ENCODE data around the gene EPHB4. TPM values are rescaled to one million over a fixed set of nuclear protein-coding genes. Genes with fewer than 3 reads are reported as not detected.

The EPHB4 gene
- total and polyA plus RNA-seq, 10 of the 15 experiments (the other 5 are each of a cell fraction or from before 2014, with no cell fraction given) = 0.32 to 0.85 (median 0.48) TPM; not detected in 4

- no peaks in the 10 kb centered on the region for H4K20me1 ChIP-seq (ENCODE audit: control insufficient read depth, insufficient read depth)
- H3K27me3 ChIP-seq (replicated peaks in 1 of 2; ENCODE audit: control insufficient read depth in 2 of 2, insufficient read depth in 2 of 2, low read length in 1 of 2) = no peaks in the 10 kb centered on the region
- ChIA-PET CTCF (interaction anchor here (0.5 to 7.9 kb wide), 9 partner anchors 26 to 341 kb away, joined by 3 to 238 read pairs (median 4); partner anchors contain the start of genes PCOLCE, POP7 and SLC12A9), POLR2A (interaction anchor here (0.5 to 3.0 kb wide), 7 partner anchors 32 to 858 kb away, joined by 3 to 13 read pairs (median 5); partner anchors contain the start of genes POP7, SLC12A9, SRRT and UFSP1), RAD21 (ENCODE audit: unreplicated experiment) (interaction anchor here (1.2 to 6.3 kb wide), 4 partner anchors 28 to 191 kb away, joined by 3 to 147 read pairs (median 4); partner anchors contain the start of genes MOSPD3, POP7 and SLC12A9), SMC1A (ENCODE audit: uncharacterized antibody, unreplicated experiment) (interaction anchor here (1.5 to 6.0 kb wide), 4 partner anchors 31 to 98 kb away, joined by 4 to 104 read pairs (median 6); partner anchors contain the start of genes POP7, SLC12A9 and UFSP1)
- WGBS (ENCODE audit: insufficient coverage, insufficient replicate concordance, low lambda C conversion rate, missing lambda C conversion rate) = 6% methylated on average over 19 of the region's 19 CpGs
- H3K4me3 ChIP-seq = peak overlapping the region; percentile 53
- no peaks in the 10 kb centered on the region for H3K9me3 ChIP-seq (replicated peaks; ENCODE audit: control insufficient read depth, insufficient read depth, low read length)
- BruUV-seq (replicated peaks) = no TSS peak
- FAIRE-seq = peak; percentile 83
- no peaks in the 10 kb centered on the region for H3K36me3 ChIP-seq (ENCODE audit: control insufficient read depth in 2 of 2, insufficient read depth in 2 of 2, low read length in 1 of 2)
- peak overlapping the region; percentile 80 for H3K27ac ChIP-seq (ENCODE audit: control insufficient read depth, insufficient read depth)
- peak overlapping the region; percentile 95 for H3K4me2 ChIP-seq (ENCODE audit: control insufficient read depth, insufficient read depth)
- in situ Hi-C loops (cut with MboI) (no loop called here), intact Hi-C loops (cut with micrococcal nuclease; ENCODE audit: unreplicated experiment) (loop anchor here (5.0 kb wide), 1 partner anchor 34 kb away; no protein-coding TSS in a partner anchor)
- DNase-seq (ENCODE audit: low read depth, low spot score) = peak; percentile 56
- no peaks in the 10 kb centered on the region for H3K79me2 ChIP-seq (ENCODE audit: control insufficient read depth, insufficient read depth, low read length)
- H2AFZ ChIP-seq (ENCODE audit: control insufficient read depth, low read depth, low read length) = peak overlapping the region; percentile 89
- peaks cover 15% of the 10 kb centered on the region for H3K4me1 ChIP-seq (ENCODE audit: control insufficient read depth, insufficient read depth, low read length)
- peak; percentile 98 for ATAC-seq
- peak overlapping the region; percentile 75 for H3K9ac ChIP-seq (ENCODE audit: control insufficient read depth, insufficient read depth, low read length)
- TF ChIP-seq JUND (IDR thresholded peaks at IDR 0.05; ENCODE audit: low read depth, low read length) (no peak), IKZF1 (conservative IDR thresholded peaks at IDR 0.05) (0 out of 2 replicates have a peak, but pooled peaks have one; percentile 33), SP1 (IDR thresholded peaks at IDR 0.05; ENCODE audit: low read depth, low read length) (no peak), SPI1 (IDR thresholded peaks at IDR 0.05; ENCODE audit: borderline replicate concordance, insufficient read depth, low read depth, low read length) (no peak), ZNF274 (IDR thresholded peaks at IDR 0.05; ENCODE audit: insufficient read depth, insufficient read length) (no peak), RUNX3 (IDR thresholded peaks at IDR 0.05; ENCODE audit: low read length) (peak; percentile 85), TARDBP (IDR thresholded peaks at IDR 0.05; ENCODE audit: borderline replicate concordance) (no peak), SUZ12 (IDR thresholded peaks at IDR 0.05; ENCODE audit: unreplicated experiment) (no peak), ETV6 (conservative IDR thresholded peaks at IDR 0.05 in 1 of 2, IDR thresholded peaks at IDR 0.05 in 1 of 2; ENCODE audit: borderline replicate concordance in 1 of 2, low read depth in 1 of 2) (no peak), USF1 (IDR thresholded peaks at IDR 0.05; ENCODE audit: borderline replicate concordance, extremely low read length, insufficient read depth, low read depth, low read length) (no peak), HCFC1 (IDR thresholded peaks at IDR 0.05; ENCODE audit: low read length) (no peak), KLF5 (IDR thresholded peaks at IDR 0.05; ENCODE audit: partially characterized antibody) (no peak), JUNB (IDR thresholded peaks at IDR 0.05) (no peak), NFIC (IDR thresholded peaks at IDR 0.05; ENCODE audit: low read depth, low read length) (no peak), EZH2 (IDR thresholded peaks at IDR 0.05; ENCODE audit: borderline replicate concordance, control insufficient read depth, low read depth, low read length) (no peak), CREB1 (IDR thresholded peaks at IDR 0.05; ENCODE audit: low read depth) (peak; percentile 95), ZBTB11 (CRISPR knock-in tag; IDR thresholded peaks at IDR 0.05) (no peak), STAT1 (conservative IDR thresholded peaks at IDR 0.05) (no peak), NR2C1 (IDR thresholded peaks at IDR 0.05) (no peak)
These were observed 23.7 kb downstream of the EPHB4 start for GRCh38 chr7:100803398-100804161.
